GM19397 (cell line): Measurements from ENCODE around the gene ANKHD1.
A peak's percentile ranks its signal among the peaks of the same experiment; 100 is the strongest.

Experiments used
- ATAC-seq: cut with Tn5 transposase; IDR thresholded peaks from one replicate; pipeline ENCODE4 v1.9.1; 2021; ENCODE audit warnings: mild to moderate bottlenecking, moderate library complexity; ENCODE audit not compliant: unreplicated experiment

ANKHD1 gene

DNA sequence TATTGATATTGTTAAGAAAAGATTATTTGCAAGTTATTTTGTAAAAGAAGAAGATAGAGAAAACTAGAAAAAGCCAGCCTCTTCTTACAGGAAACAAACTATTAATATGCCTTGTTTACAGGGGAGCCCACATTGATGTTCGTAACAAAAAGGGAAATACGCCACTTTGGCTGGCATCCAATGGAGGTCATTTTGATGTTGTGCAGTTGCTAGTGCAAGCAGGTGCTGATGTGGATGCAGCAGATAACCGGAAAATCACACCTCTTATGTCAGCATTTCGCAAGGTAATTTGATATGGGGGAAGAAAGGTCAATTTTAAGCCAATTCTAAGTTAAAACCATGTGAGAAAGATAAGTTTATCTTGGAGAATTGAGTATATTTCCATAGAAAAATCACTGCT lies 108.3 kb downstream of the ANKHD1 start:
- ATAC-seq, result no peak

DNA sequence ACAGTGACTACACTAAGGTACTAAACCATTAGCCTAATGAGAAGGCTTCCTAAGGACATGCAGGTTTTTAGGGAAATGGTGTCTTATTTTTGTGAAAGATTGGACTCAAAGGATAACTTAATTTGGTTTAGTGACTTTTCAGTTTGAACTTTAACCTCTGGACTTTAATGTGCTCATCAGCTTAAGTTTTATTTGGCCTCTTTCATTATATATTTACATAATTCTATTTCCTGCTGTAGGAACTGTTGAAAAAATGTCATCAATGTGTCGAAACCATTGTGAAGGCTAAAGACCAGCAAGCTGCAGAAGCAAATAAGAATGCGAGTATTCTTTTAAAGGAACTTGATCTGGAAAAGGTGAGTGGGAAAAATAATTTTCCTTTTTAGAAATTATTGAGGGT lies 111.5 kb downstream of the ANKHD1 start:
- ATAC-seq, result no peak

DNA sequence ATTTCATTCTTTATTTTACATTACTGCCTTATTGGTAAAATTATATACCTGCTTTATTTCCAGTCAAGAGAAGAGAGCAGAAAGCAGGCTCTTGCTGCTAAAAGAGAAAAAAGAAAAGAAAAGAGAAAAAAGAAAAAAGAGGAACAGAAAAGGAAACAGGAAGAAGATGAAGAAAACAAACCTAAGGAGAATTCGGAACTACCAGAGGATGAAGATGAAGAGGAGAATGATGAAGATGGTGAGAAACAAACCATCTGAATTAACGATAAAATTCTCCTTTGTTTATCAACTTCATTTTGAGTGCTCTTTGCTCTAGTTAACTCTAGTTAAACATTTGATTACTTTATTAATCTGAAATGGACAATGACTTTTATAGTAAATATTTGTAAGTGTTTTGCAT lies 122.4 kb downstream of the ANKHD1 start:
- no peak for ATAC-seq

DNA sequence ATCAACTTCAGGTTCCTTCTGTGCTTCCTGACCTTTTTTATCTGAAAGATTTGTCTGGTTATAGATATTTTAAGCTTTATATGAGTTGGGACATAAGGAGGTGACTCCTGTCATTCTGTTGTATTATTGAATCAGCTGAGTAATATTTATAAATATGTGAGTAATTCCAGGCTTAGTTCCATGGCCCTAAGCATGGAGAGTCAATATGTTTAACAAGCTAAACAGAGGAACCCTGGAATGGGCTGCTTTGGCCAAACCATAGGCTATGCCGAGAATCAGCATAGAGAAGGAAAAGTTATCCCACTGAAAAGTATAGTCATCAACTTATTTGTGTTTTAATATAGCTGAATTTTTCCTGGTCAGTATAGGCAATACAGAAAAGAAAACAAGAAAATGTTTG lies 138.6 kb downstream of the ANKHD1 start:
- no peak for ATAC-seq

DNA sequence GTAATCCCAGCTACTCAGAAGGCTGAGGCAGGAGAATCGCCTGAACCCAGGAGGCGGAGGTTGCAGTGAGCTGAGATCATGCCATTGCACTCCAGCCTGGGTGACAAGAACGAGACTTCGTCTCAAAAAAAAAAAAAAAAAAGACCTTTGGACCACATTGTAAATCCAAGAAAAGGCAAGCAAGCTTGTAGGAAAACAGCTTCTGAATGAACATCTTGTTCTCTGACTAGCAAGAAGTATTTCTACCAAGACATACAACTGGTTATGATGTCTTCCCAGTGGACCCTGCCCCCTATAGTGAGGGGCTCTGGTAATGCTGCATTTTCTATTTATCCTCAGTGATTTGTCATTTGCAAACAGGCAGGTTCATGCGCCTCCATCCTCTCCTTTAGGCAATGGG lies 141.3 kb downstream of the ANKHD1 start:
- no peak for ATAC-seq

DNA sequence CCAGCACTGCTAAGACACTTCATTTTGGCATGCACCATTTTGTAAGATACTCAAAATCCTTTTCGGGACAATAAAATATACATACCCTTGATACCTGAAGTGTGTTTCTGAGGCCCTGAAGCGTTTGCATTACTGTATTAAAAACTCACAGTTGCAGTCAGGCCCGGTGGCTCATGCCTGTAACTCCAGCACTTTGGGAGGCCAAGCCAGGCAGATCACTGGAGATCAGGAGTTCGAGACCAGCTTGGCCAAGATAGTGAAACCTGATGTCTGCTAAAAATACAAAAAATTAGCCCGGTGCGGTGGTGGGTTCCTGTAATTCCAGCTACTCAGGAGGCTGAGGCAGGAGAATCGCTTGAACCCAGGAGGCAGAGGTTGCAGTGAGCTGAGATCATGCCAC lies 143.4 kb downstream of the ANKHD1 start:
- ATAC-seq, result no peak

DNA sequence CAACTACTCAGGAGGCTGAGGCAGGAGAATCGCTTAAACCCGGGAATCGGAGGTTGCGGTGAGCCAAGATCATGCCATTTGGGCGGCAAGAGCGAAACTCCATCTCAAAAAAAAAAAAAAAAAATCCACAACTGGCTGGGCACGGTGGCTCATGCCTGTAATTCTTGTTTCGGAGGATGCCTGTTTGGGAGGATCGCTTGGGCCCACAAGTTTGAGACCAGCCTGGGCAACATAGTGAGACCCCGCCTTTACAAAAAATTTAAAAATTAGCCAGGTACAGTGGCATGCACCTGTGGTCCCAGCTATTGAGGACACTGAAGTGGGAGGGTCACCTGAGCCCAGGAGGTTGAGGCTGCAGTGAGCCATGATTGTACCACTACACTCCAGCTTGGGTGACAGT lies 144.0 kb downstream of the ANKHD1 start:
- ATAC-seq, result no peak

DNA sequence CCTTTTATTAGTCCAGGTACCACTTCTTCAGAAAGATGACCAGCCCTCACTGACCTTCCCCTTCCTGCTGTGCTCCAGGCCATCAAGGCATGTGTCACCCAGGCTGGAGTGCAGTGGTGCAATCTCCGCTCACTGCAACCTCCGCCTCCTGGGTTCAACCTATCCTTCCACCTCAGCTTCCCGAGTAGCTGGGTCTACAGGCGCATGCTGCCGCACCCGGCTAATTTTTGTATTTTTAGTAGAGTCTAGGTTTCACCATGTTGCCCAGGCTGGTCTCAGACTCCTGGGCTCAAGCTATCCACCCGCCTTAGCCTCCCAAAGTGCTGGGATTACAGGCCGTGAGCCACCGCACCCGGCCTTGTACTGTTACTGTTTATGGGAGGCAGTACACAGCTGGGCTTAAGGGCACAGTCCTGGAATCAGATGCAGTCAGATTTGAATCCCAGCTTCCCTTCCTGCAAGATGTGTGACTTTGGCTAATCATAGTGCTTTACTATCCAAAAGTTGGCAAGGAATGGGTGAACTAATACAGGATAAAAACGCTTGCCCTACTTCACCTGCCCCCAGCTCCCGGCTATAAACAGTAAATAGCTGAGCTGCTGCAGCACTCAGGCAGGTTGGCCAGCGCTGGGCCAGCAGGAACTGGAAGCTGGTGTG lies 145.3 kb downstream of the ANKHD1 start:
- ATAC-seq, result no peak

DNA sequence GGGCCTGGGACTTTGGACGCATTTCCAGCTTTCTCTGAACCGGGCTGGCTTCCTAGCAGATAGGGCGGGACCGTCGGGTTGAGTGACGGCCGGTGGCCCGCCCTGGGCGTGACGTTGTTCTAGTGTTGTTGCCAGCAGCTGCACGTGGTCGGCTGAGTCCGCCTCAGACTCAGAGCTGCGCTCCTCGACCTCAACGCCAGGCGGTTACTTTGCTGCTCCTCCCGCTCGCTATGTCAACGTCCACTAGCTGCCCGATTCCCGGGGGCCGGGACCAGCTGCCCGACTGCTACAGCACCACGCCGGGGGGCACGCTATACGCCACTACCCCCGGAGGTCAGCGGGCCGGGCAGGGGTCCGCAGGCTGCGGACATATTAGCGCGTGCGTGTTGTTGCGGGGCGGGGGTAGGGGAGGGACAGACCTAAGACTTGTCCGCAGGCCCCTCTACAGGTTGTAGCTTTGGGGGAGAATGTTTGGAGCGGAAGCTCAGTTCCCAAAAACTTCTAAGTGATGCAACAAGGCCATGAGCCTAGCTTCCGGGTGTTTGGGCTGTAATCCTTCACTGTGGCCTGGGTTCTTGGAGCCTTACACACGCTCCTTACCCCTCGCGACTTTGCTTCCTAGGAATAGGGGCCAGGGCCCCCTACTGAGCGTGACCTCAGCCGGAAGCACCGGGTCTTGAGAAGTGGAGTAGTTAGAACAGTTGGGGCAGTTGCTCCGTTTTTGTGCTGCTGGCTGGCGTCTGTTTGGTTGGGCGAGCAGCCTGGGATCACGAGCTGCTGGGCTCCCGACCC lies 146.1 kb downstream of the ANKHD1 start, which contains the start of gene EIF4EBP3:
TSS of gene EIF4EBP3 (plus strand) at position 155 of the 792 bp plus-strand sequence. CDS start at position 231, 76 bp downstream.
- ATAC-seq, result peak; percentile 100

DNA sequence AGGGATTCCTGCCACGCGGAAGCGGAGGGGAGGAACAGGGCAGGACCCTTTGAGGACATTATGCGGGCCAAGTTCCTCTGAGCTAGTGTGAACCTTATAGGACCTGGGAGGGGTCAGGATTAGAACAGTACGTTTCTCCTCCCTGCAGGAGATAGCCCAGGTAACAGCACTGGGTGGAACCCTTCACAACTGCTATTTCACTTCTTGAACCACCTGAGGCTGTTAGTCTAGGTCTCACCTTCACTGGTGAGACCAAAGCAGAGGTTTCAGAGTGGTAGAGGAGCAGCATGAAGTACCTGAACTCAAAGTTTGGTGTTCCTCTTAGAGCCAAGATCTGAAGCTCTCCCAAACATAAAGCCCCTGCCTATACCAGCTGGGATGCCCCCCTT lies 146.7 kb downstream of the ANKHD1 start:
- no peak for ATAC-seq

DNA sequence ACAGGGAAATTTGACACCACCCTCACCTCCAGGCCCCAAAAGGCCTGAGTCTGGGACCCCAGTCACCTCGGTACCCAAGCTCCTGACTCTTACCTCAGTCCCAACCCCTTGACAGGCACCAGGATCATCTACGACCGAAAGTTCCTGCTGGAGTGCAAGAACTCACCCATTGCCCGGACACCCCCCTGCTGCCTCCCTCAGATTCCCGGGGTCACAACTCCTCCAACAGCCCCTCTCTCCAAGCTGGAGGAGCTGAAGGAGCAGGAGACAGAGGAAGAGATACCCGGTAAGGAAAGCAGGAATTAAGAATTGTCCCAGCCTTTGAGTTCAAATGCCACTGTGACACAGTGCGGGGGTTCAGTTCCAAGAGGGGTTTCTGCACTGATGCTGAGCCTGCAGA lies 147.2 kb downstream of the ANKHD1 start:
- ATAC-seq, result no peak

DNA sequence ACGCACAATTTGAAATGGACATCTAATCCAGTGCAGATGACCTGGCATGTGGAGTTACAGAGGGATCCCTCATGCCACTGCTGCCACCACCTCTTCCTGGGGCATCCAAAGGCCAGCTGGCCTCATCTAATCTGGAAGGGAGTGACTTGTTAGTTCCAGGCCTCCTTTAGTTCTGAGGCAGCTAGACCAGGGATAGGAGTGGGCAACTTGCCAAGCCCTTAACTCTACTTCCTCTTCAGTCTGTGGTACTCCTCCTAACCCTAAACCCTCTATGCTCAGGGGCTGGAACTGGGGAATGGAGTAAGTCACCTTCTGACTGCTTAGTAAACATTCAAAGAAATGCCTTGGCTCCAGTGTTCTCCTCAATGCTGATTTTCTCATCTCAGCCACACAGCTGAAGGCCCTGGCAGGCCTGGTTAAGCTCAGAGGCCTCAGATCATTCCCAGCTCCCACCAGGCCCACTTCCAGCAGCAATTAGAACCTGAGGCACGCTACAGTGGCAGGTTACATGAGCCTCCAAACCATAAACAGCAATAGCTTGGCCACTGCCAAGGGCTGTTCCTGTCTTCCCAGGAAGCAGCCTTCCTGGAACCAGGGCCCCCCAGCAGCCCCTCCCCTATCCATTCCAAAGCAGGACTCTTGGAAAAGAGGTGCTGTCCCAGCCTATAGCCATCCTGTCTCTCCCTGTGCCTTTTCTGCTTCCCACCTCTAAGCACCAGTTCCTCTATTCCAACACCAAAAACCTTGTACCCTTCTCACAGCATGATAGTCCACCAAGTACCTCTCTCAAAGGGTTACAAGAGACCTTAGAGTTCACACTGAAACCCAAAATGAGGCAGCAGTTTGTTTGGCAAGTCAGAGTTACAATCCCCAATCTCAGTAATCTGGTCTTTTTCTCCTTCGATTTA lies 147.9 kb downstream of the ANKHD1 start:
- no peak for ATAC-seq

DNA sequence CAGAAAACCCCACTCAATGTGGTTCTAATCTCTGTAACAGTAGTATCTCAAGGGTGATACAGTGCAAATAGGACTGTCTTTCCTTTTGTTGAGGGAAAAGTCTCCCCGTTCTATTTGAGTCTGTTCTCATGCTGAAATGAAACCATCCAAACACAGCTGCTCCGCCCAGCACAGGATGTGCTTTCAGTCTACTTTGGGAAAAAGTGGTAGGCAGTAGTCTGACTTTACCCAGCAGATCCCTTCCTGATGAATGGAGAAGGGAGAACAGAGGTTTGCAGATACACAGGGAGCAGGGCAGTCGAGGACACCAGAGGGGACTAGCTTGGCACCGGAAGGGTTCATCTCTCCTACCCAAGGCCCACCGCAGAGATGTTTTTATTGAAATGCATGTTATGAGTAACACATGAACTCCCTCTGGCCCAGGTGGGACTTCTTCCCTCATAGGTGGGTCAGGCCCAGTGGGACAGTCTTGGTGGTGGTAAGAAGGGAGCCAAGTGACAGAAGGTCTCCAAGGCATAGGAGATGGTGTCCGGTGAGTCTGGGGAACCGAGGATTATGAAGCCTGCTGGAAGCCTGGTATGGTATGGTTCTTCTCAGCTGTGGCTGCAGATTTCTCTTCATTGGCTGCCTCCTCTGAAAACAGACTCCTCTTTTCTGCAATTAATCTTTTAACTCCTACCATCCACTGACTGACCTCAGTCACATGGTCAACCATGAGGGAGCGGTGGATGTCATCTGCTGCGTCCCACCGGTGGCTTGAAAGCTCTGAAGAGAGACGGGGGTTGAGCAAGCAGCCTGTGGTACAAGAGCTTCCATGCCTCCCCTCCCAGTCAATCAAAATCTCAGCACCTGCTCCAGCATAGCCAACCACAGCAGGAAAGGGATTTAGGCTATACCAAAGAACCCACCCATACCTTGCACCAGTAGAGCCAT lies 148.8 kb downstream of the ANKHD1 start:
- ATAC-seq, result no peak

DNA sequence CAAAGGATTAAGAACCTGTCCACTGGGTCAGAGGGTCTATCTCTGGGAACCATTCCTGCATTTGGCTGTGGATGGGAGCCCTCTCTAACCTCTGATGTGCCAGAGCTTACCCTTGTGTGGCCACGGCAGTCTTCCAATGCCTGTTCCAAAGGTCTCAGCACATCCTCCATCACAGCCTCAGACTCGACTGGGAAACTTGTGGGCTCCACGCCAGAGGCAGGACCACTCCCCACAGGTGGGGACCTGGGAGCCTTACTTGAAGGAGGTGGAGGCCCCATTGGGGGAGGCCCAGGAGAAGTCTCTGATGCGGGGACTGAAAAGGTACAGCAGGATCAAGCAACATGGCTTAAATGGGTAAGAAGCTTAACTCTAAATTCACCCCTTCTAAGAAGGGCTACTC lies 150.2 kb downstream of the ANKHD1 start:
- no peak for ATAC-seq

DNA sequence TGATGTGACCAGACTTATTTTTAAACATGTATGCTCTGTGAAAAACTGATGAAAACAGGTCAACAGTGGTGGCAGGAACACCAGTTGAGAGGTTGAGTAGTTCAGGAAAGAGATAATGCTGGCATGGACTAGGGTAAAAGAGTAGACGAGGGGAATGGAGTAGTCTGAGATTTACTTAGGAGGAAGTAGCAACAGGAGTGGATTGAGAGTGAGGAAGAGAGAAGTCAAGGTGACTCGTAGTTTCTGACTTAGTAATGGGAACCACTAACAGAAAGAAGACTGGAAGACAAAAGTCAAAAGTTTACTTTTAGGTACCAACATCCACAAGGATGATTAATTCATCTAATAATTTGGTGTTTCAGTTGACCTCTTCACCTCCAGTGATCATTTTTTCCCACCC lies 152.0 kb downstream of the ANKHD1 start:
- no peak for ATAC-seq

DNA sequence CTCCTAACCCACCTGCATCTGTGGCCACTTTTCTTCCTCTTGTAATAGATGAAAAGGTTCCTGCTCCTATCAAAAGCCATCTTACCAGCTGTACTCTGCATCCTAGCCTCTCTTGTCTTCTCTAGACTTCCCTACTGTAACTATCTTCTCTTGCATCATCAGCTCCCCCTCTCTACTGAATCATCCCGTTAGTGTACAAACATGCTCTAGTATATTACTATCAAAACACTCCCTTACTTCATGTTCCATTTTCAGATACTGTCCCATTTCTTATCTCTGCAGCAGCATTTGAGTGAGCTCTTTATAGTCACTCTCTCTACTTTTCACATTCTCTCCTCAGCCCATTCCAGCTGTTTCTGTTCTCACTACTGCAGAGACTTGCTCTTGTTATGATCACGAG lies 152.8 kb downstream of the ANKHD1 start:
- no peak for ATAC-seq

DNA sequence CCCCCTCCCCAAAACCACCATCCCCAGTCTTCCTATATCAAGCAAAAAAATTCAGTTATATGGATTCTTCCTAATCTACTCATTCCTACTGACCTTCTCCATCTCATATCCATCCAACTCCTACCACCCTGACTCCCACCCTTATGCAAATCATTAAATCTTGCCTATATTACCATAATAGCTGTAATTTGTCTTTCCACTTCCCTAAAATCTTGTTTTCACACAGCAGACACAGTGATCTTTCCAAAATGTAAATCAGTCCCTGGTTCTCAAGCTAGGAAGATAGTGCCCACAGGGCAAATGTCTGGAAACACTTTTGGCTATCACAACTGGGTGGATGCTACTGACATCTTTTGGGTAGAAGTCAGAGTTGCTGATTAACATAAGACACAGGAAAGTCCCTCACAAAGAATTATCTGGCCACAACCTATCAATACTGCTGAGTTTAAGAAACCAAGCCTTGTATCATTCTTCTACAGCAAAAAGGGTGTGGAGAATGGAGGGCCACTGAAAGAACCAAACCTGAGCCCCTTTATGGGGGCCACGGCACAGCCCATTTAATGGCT lies 154.2 kb downstream of the ANKHD1 start:
- ATAC-seq, result no peak

DNA sequence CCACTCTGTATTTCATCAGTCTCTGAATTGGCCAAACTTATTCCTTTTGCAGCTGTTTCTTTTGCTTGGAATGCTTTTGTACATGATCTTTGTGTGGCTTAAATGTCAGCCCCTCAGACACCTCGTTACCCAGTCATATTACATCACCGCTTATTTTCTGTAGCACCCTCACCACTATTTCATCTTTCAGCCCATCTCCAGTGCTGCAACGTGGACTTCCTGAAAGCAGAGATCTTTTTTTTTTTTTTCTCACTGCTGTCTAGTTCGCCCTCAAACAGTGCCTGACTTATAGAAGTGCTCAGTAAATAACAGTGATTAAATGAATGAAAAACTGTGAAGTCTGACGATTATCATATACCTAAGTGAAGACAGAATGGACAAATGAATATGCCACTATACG lies 154.8 kb downstream of the ANKHD1 start:
- no peak for ATAC-seq

DNA sequence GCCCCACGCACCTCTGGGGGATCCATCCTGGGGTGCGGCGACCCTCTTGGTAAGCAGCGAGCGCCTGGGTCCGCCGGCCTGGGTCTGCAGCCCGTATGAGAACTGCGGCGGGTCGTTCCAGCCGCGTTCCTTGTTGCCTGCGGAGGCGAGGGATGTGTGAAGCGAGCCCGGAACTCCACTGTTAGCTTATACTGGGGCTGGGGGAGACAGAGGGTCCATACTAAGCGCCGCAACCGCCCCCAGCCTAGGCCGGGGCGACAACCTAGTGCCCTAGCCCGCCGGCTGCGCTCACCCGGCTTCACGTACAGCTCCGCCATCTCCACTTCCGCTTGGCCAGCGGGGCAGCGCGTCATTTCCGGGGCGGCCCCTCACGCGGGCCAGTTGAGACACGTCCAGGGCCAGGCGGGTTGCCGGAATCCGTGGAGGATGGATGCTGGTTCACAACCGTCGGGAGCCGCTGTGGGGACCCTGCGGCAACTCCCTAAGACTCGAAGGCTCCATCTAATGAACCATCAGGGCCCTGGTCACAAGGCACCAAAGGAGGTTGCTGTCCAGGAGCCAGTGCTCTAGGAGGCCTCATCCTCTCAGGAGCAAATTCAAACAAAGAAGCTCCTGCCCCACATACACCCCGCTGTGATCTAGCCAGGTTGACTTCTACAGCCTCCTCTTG lies 155.6 kb downstream of the ANKHD1 start, which contains the start of gene SRA1:
TSS of gene SRA1 (minus strand) at position 338 of the 670 bp plus-strand sequence. CDS start at position 317, 21 bp downstream.
- ATAC-seq, result peak; percentile 98
